ENCODE measurements around the gene SMIM34. TPM values are rescaled to one million over a fixed set of nuclear protein-coding genes. Genes with fewer than 3 reads are reported as not detected.

The SMIM34 gene
- total and polyA plus RNA-seq, 5 experiments from 2014 or later: not detected

Other genes starting within 250 kb of the SMIM34 start
- gene KCNE2, start 59.9 kb downstream of the SMIM34 start, total RNA-seq: not detected
- gene KCNE2, start 59.9 kb downstream of the SMIM34 start, polyA plus RNA-seq: under 1 TPM in 2 of 3 donors, not detected in 1; 0.24 to 0.67 TPM
- 1 to 10 TPM; 6.2 to 8.2 TPM for gene SMIM11, start 48.4 kb downstream of the SMIM34 start, total RNA-seq
- gene SMIM11, start 48.4 kb downstream of the SMIM34 start, polyA plus RNA-seq: 10 to 100 TPM in 2 of 3 donors, 1 to 10 TPM in 1; 9.8 to 30.2 (median 28.3) TPM
- under 1 TPM; 0.19 to 0.23 TPM for gene KCNE1, start 88.3 kb upstream of the SMIM34 start, total RNA-seq
- not detected for gene KCNE1, start 88.3 kb upstream of the SMIM34 start, polyA plus RNA-seq
- 1 to 10 TPM; 6.8 to 7.5 TPM for gene RCAN1, start 191.2 kb upstream of the SMIM34 start, total RNA-seq
- 10 to 100 TPM; 11.1 to 15.9 (median 13.2) TPM for gene RCAN1, start 191.2 kb upstream of the SMIM34 start, polyA plus RNA-seq
- under 1 TPM; 0.44 TPM for gene CLIC6, start 245.0 kb upstream of the SMIM34 start, total RNA-seq
- gene CLIC6, start 245.0 kb upstream of the SMIM34 start, polyA plus RNA-seq: under 1 TPM in 2 of 3 donors, not detected in 1; 0.09 to 0.21 TPM

Data from naive thymus-derived CD8-positive, alpha-beta T cell (primary cell).